ENCODE measurements around the gene IL34. TPM values are rescaled to one million over a fixed set of nuclear protein-coding genes. Genes with fewer than 3 reads are reported as not detected.
A peak's percentile ranks its signal among the peaks of the same experiment; 100 is the strongest.

Gene IL34
- polyA plus RNA-seq, 2 of the 4 experiments (the other 2 are of a cell fraction) = 0.25 to 0.40 TPM

DNA sequence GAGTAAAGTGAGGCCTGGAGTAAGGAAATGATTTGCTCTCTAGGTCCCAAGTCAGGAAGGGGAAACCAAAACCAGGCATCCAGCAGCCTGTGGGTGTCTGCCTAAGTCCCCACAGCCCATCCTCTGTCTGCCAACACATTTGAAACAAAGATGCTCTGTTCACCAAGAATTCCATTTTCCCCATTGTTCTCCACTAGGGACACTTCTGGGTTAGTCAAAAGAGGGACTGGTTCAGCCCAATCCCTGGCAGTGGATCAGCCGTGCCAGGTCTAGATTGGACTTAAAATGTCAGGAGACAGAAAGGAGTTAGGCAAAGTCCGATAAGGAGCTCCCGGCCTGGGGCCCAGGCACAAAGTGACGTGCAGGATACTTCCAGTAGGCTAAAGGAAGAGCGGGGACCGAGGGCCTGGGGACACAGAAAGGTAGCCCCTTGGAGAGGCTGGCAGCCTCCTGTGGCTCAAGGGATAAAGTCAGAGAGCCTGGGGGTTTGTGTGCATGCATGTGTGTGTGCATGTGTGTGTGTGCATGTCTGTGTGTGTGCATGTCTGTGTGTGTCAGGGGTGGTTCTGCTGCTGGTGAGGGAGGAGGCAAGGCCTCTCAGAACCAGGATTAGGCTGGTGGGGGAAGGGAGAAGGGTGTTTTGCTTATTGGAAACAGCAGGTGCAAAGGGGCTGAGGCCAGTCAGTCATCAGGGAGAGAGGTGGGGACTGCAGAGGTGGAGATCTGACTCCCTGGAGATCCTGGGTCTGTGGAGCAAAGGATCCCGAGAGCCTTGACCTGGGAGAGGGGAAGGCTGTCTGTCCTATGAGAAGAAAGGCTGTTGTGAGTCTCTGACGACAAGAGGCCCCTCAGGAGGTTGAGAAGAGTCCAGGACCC is 41.7 kb upstream of the IL34 start:
- 80% methylated on average over 8 of the region's 8 CpGs for WGBS (ENCODE audit: missing lambda C conversion rate)
- ChIA-PET POLR2A (no interaction called here), CTCF (no interaction called here)
- no peak for FAIRE-seq
- Histone ChIP-seq H3K27ac (no peak overlapping the region), H3K4me2 (no peak overlapping the region), H3K4me1 (no peaks in the 10 kb centered on the region), H3K4me3 (no peak overlapping the region), H3K9me3 (no peaks in the 10 kb centered on the region)
- peak; percentile 73 to 75 for ATAC-seq
- no peak for DNase-seq (ENCODE audit: low read depth in 1 of 2, low spot score in 1 of 2)
- TF ChIP-seq HOXA7 (CRISPR knock-in tag; IDR thresholded peaks at IDR 0.05) (no peak), TFCP2L1 (CRISPR knock-in tag; IDR thresholded peaks at IDR 0.05) (no peak), HOXB5 (CRISPR knock-in tag; IDR thresholded peaks at IDR 0.05) (no peak), TP53 (CRISPR knock-in tag; IDR thresholded peaks at IDR 0.05) (no peak), MAZ (IDR thresholded peaks at IDR 0.05; ENCODE audit: borderline replicate concordance, low read depth, low read length) (no peak), FOSB (CRISPR knock-in tag; IDR thresholded peaks at IDR 0.05) (no peak), EHMT2 (IDR thresholded peaks at IDR 0.05; ENCODE audit: low read depth) (no peak), NFE2L2 (conservative IDR thresholded peaks at IDR 0.05; ENCODE audit: low read length) (no peak), CBX8 (IDR thresholded peaks at IDR 0.05) (no peak), EHF (CRISPR knock-in tag; IDR thresholded peaks at IDR 0.05) (no peak), CHD2 (IDR thresholded peaks at IDR 0.05; ENCODE audit: low read length, partially characterized antibody) (no peak), PHF8 (IDR thresholded peaks at IDR 0.05; ENCODE audit: borderline replicate concordance, low read depth) (no peak), CEBPB (IDR thresholded peaks at IDR 0.05) (no peak), MYC (IDR thresholded peaks at IDR 0.05; ENCODE audit: borderline replicate concordance, low read length) (no peak), RAD21 (conservative IDR thresholded peaks at IDR 0.05 in 1 of 2, IDR thresholded peaks at IDR 0.05 in 1 of 2) (no peak), HOXB13 (CRISPR knock-in tag; IDR thresholded peaks at IDR 0.05; ENCODE audit: low read depth) (no peak)
- TF ChIP-seq, protein P1, sequence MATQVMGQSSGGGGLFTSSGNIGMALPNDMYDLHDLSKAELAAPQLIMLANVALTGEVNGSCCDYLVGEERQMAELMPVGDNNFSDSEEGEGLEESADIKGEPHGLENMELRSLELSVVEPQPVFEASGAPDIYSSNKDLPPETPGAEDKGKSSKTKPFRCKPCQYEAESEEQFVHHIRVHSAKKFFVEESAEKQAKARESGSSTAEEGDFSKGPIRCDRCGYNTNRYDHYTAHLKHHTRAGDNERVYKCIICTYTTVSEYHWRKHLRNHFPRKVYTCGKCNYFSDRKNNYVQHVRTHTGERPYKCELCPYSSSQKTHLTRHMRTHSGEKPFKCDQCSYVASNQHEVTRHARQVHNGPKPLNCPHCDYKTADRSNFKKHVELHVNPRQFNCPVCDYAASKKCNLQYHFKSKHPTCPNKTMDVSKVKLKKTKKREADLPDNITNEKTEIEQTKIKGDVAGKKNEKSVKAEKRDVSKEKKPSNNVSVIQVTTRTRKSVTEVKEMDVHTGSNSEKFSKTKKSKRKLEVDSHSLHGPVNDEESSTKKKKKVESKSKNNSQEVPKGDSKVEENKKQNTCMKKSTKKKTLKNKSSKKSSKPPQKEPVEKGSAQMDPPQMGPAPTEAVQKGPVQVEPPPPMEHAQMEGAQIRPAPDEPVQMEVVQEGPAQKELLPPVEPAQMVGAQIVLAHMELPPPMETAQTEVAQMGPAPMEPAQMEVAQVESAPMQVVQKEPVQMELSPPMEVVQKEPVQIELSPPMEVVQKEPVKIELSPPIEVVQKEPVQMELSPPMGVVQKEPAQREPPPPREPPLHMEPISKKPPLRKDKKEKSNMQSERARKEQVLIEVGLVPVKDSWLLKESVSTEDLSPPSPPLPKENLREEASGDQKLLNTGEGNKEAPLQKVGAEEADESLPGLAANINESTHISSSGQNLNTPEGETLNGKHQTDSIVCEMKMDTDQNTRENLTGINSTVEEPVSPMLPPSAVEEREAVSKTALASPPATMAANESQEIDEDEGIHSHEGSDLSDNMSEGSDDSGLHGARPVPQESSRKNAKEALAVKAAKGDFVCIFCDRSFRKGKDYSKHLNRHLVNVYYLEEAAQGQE (IDR thresholded peaks at IDR 0.05) = no peak
- TF ChIP-seq, protein P2, sequence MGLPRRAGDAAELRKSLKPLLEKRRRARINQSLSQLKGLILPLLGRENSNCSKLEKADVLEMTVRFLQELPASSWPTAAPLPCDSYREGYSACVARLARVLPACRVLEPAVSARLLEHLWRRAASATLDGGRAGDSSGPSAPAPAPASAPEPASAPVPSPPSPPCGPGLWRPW (IDR thresholded peaks at IDR 0.05) = no peak
- TF ChIP-seq, protein P3, sequence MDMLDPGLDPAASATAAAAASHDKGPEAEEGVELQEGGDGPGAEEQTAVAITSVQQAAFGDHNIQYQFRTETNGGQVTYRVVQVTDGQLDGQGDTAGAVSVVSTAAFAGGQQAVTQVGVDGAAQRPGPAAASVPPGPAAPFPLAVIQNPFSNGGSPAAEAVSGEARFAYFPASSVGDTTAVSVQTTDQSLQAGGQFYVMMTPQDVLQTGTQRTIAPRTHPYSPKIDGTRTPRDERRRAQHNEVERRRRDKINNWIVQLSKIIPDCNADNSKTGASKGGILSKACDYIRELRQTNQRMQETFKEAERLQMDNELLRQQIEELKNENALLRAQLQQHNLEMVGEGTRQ (IDR thresholded peaks at IDR 0.05) = no peak
- TF ChIP-seq, protein P4, sequence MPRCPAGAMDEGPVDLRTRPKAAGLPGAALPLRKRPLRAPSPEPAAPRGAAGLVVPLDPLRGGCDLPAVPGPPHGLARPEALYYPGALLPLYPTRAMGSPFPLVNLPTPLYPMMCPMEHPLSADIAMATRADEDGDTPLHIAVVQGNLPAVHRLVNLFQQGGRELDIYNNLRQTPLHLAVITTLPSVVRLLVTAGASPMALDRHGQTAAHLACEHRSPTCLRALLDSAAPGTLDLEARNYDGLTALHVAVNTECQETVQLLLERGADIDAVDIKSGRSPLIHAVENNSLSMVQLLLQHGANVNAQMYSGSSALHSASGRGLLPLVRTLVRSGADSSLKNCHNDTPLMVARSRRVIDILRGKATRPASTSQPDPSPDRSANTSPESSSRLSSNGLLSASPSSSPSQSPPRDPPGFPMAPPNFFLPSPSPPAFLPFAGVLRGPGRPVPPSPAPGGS (IDR thresholded peaks at IDR 0.05) = no peak

DNA sequence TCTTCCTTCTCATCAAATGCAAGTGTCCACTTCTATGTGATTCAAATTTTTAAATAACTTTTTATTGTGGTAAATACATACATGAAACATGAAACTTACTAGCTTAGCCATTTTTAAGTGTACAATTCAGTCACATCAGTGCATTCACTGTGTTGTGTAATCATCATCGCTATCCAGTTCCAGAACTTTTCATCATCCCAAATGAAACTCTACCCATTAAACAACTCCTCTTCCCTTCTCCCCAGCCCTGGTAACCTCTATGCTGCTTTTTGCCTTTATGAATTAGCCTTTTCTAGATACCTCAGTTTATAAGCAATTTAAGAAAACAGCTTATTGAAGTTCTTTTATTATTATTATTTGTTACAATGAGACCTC is 41.1 kb upstream of the IL34 start:
- no peaks in the 10 kb centered on the region for H3K4me1 ChIP-seq
- ChIA-PET POLR2A (no interaction called here), CTCF (no interaction called here)
- ATAC-seq (no peak), DNase-seq (ENCODE audit: low read depth in 1 of 2, low spot score in 1 of 2) (no peak), FAIRE-seq (no peak)
- no peak overlapping the region for H3K4me2 ChIP-seq
- WGBS (ENCODE audit: missing lambda C conversion rate) = 70% methylated on average over 1 of the region's 1 CpG
- H3K4me3 ChIP-seq = no peak overlapping the region
- H3K27ac ChIP-seq = no peak overlapping the region
- H3K9me3 ChIP-seq = no peaks in the 10 kb centered on the region
- TF ChIP-seq CBX2 (IDR thresholded peaks at IDR 0.05; ENCODE audit: borderline replicate concordance, low read depth) (no peak), NFE2L2 (conservative IDR thresholded peaks at IDR 0.05; ENCODE audit: low read length) (no peak), CEBPB (IDR thresholded peaks at IDR 0.05) (no peak), TP53 (CRISPR knock-in tag; IDR thresholded peaks at IDR 0.05) (no peak), HOXB5 (CRISPR knock-in tag; IDR thresholded peaks at IDR 0.05) (no peak), ESRRA (IDR thresholded peaks at IDR 0.05; ENCODE audit: borderline replicate concordance, low read length) (no peak), RCOR1 (IDR thresholded peaks at IDR 0.05; ENCODE audit: low read depth, low read length) (no peak), SREBF2 (IDR thresholded peaks at IDR 0.05) (no peak), BHLHE40 (IDR thresholded peaks at IDR 0.05; ENCODE audit: low read depth, low read length) (no peak), ZFP36 (IDR thresholded peaks at IDR 0.05; ENCODE audit: borderline replicate concordance, partially characterized antibody) (no peak), GATA3 (IDR thresholded peaks at IDR 0.05; ENCODE audit: borderline replicate concordance) (no peak)
- TF ChIP-seq, protein P5, sequence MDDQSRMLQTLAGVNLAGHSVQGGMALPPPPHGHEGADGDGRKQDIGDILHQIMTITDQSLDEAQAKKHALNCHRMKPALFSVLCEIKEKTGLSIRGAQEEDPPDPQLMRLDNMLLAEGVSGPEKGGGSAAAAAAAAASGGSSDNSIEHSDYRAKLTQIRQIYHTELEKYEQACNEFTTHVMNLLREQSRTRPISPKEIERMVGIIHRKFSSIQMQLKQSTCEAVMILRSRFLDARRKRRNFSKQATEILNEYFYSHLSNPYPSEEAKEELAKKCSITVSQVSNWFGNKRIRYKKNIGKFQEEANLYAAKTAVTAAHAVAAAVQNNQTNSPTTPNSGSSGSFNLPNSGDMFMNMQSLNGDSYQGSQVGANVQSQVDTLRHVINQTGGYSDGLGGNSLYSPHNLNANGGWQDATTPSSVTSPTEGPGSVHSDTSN (IDR thresholded peaks at IDR 0.05) = no peak
- TF ChIP-seq, protein P6, sequence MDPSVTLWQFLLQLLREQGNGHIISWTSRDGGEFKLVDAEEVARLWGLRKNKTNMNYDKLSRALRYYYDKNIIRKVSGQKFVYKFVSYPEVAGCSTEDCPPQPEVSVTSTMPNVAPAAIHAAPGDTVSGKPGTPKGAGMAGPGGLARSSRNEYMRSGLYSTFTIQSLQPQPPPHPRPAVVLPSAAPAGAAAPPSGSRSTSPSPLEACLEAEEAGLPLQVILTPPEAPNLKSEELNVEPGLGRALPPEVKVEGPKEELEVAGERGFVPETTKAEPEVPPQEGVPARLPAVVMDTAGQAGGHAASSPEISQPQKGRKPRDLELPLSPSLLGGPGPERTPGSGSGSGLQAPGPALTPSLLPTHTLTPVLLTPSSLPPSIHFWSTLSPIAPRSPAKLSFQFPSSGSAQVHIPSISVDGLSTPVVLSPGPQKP (IDR thresholded peaks at IDR 0.05; ENCODE audit: low read depth, low read length) = no peak
